HG02938 (cell line): ENCODE results near the gene ATP5F1A.

ENCODE experiments used
- ATAC-seq: cut with Tn5 transposase; IDR thresholded peaks from one replicate; pipeline ENCODE4 v1.9.1; 2021; ENCODE audit warnings: mild to moderate bottlenecking, moderate library complexity; ENCODE audit not compliant: unreplicated experiment

Gene ATP5F1A

GRCh38 chr18:46073474-46074331 lies 24.4 kb downstream of the ATP5F1A start:
- ATAC-seq = no peak

GRCh38 chr18:46072959-46073358 lies 25.1 kb downstream of the ATP5F1A start:
- ATAC-seq = no peak

- no peak for ATAC-seq
Observed at GRCh38 chr18:46072376-46072867, 25.7 kb downstream of the ATP5F1A start.

GRCh38 chr18:46071653-46072375 lies 26.3 kb downstream of the ATP5F1A start, which contains the start of gene PSTPIP2:
Gene PSTPIP2, minus strand, starts transcription at chr18:46072260. Its CDS starts 72 bp downstream, at chr18:46072188.
- ATAC-seq = peak; percentile 58

- no peak for ATAC-seq
Observed at GRCh38 chr18:46070815-46071652, 27.1 kb downstream of the ATP5F1A start.

GRCh38 chr18:46070232-46070631 lies 27.9 kb downstream of the ATP5F1A start:
- no peak for ATAC-seq

GRCh38 chr18:46069524-46069923 lies 28.6 kb downstream of the ATP5F1A start:
- ATAC-seq = no peak

- no peak for ATAC-seq
Observed at GRCh38 chr18:46068763-46069162, 29.3 kb downstream of the ATP5F1A start.

- ATAC-seq = no peak
Observed at GRCh38 chr18:46067438-46068007, 30.6 kb downstream of the ATP5F1A start.

- no peak for ATAC-seq
Observed at GRCh38 chr18:46062781-46063180, 35.3 kb downstream of the ATP5F1A start.

- no peak for ATAC-seq
Observed at GRCh38 chr18:46061796-46062195, 36.3 kb downstream of the ATP5F1A start.

GRCh38 chr18:46061387-46061786 lies 36.7 kb downstream of the ATP5F1A start:
- ATAC-seq = no peak

GRCh38 chr18:46060359-46060841 lies 37.7 kb downstream of the ATP5F1A start:
- no peak for ATAC-seq

GRCh38 chr18:46055838-46056230 lies 42.3 kb downstream of the ATP5F1A start:
- ATAC-seq = no peak

- no peak for ATAC-seq
Observed at GRCh38 chr18:46054956-46055837, 42.9 kb downstream of the ATP5F1A start.

- no peak for ATAC-seq
Observed at GRCh38 chr18:46053368-46054095, 44.6 kb downstream of the ATP5F1A start.

- no peak for ATAC-seq
Observed at GRCh38 chr18:46051731-46052461, 46.2 kb downstream of the ATP5F1A start.

GRCh38 chr18:46050268-46050667 lies 47.8 kb downstream of the ATP5F1A start:
- no peak for ATAC-seq
